EH (cell line): ENCODE data around the gene PRM3.
A peak's percentile ranks its signal among the peaks of the same experiment; 100 is the strongest.
"Not testable (repeated sequence)": the region's sequence is repeated elsewhere in the genome, so short reads cannot be mapped to it uniquely, and the experiment has no call there.

Experiments
- DNase-seq: peaks from one replicate; pipeline ENCODE4 v3.0.0-alpha.2; 2015; ENCODE audit warnings: low read depth

Gene PRM3

DNA sequence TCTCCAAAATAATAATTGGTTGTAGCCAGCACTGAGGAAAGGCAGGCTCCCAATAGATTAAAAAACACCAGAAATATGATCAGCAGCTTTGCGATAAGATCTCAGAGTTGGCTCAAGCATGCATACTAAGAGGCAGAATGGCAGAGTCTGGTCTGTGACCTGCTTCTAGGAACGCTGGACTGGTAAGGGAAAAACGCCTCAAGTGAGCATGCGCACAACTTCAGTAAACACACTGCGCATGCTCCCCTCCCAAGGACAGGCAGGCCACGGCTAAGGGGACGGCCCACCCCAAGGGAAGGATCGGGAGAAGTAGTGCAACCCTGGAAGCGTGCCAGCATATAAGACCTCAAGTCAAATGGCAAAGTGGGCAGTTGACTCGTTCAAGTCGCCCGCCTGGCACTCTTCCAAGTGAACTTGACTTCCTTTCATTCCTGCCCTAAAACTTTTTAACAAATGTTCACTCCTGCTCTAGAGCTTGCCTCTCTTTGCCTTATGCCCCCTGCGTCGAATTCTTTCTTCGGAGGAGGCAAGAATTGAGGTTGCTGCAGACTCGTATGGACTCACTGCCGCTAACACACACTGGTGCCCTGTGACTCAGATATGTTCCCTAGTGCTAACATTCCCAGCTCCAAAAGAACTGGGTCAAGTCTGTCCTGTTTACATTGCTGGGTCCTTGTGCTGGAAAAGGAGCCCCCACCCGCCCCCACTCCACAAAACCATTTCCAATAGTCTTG, 30.1 kb upstream of the PRM3 start:
- DNase-seq, result no peak

DNA sequence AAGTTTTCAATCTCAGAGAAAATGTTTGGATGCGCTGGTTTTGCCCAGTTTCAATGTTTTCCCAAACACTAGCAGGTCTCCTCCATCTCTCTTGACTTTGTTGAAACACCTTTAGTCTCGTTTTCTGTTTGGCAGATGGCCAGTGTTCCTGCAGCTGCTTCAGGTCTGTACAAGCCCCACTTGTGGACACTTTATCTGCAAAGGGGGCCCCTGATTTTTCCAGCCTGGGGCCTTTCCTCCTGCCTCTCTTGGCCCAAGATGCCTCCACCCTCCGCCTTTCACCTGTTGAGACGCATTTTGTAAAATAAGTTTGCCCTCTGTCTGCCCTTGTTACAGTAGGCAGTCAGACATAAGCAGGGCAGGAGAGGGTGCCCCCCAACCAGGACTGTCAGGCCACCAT, 29.5 kb upstream of the PRM3 start:
- DNase-seq, result no peak

DNA sequence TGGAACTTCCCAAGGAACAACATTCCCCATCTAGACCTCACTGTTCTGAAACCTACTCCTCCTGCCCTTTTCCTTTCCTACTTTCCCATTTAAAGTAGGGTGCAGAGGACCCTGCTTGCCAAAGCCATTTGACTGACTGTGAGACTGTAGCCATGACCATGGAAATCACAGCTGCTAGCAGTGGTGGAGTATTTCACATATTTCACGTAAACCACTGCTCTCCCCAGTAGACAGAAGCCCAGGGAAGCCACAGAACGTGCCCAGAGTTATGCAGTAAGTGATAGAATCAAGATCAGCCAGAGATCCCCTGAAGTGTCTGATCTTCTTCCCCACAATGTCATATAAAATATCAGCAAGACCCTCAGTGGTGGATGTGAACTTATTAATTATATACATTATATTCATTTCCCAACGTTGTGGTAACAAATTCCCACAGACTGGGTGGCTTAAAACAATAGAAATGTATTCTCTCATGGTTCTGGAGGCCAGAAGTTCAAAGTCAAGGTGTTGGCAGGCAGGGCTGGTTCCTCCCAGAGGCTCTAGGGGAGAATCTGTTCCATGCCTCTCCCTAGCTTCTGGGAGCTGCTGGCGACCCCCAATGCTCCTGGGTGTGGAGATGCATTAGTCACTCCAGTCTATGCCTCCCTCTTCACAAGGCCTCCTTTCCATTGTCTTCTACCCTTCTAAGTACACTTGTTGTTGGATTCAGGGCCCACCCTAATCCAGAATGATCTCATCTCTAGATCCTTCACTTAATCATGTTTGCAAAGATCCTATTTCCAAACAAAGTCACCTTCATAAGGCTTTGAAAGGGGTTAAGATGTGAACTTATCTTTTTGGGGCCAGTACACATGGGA, 28.4 kb upstream of the PRM3 start:
- no peak for DNase-seq

DNA sequence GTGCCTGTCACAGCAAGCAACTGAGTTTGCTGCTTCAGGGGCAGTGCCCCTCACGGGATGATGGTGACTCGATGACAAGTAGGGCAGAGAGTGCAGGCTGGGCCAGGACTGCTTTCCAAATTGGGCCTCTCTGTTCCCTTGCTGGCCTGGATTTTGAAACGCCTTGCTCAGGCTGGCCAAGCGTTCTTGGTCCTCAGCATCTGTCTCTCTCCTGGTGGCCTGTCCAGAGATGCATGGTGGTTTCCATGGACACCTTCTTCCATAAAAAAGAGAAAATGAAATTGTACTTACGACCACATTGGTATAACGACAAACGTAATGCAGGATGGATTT, 27.1 kb upstream of the PRM3 start:
- no peak for DNase-seq

DNA sequence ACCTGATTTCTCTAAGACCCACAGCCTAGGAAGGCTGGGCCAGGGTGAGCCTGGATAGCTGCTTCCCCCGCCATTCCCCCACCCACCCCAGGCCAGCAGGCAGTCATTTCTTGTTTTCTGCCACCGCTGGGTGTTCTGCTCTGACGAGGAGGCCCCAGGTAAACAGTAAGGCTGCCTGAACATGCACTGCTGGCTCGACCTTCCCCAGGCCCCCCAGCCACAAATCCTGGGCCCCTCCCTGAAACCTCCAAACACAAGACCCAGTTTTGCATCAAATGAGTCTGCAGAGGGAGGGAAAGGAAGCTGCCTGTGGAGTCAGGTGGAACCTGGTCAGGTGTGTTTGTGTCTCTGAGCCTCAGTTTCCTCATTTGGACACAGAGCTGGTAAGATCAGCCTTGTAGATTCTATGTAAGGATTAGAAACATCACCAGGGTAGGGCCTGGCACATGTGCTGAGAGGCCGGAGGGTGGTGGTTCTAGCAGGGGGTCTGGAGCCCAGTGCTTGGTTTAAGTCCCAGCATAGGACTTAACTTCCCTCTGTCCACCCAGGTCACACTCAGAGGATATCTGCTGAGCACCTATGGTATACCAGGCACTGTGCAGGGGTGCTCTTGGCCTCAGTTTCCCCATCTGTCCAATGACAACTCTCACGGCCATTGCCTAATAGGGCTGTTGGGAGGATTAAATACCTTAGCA, 26.6 kb upstream of the PRM3 start:
- no peak for DNase-seq

DNA sequence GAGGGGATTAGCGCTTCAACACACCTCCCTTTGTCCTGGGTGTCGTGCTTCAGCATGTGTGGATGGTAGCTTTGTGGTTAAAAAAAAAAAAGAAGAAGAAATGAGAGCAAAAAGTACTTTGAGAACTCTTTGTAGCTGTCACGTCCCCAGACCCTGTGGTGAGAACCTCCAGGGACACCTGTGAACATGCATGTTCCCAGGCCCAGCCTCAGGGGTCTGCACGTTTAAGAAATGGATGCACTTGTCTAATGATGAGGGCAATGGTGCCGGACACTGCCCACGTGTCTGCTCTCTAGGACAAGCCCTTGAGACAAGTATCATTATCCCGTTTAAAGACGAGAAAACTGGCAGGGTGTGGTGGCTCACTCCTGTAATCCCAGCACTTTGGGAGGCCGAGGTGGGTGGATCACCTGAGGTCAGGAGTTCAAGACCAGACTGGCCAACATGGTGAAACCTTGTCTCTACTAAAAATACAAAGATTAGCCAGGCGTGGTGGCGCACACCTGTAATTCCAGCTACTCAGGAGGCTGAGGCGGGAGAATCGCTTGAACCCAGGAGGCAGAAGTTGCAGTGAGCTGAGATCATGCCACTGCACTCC, 25.6 kb upstream of the PRM3 start:
- DNase-seq, result not testable (repeated sequence)

DNA sequence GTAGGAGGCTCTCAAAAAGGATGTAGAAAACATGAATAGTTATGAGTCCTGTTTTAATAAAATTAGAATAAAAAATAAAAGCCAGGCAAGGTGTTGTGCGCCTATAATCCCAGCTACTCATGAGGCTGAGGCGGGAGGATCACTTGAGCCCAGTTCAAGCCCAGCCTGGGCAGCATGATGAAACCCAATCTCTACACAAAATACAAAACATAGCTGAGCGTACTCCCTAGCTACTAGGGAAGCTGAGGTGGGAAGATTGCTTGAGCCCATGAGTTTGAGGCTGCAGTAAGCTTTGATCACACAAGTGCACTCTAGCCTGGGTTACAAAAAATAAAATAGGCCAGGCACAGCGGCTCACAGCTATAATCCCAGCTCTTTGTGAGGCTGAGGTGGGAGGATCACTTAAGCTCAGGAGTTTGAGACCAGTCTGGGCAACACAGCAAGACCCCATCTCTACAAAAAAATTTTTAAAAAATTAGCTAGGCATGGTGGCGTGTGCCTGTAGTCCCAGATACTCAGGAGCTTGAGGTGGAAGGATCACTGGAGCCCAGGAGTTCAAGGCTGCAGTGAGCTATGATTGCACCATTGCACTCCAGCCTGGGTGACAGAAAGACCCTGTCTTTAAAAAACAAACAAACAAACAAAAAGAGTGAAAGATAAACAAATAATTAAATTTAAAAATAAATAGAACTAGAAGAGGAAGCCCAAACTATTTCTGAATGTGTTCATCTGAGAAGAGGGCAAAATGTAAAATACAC, 24.9 kb upstream of the PRM3 start:
- DNase-seq, result no peak

DNA sequence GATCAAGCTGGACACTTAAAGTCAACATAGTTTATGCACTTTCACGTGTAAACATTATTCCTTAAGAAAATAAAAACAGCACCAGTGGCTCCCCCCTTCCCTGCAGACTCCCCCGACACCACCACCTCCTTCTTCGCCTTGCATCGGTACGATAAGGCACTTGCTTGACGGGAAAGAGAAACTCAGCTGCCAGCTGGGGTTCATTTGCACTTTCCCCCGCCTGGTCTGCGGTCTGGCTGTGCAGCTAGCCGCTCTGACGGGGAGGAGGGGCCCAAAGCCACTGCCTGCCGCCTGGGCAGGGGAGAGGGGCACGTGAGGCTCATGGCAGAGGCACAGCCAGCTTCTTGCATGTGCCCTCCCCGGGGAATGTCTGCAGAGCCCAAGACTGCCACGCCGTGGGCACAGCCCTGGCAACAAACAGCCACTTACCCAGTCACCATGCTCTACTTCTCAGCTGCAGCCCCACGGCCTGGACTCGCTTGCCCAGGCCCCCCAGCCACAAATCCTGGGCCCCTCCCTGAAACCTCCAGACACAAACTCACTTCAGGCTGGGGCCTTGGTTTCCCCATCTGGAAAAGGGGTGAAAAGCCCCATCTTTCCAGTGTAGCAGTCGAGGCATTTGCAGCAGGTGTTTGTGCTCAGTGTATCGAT, 24.2 kb upstream of the PRM3 start:
- DNase-seq, result peak; percentile 63

DNA sequence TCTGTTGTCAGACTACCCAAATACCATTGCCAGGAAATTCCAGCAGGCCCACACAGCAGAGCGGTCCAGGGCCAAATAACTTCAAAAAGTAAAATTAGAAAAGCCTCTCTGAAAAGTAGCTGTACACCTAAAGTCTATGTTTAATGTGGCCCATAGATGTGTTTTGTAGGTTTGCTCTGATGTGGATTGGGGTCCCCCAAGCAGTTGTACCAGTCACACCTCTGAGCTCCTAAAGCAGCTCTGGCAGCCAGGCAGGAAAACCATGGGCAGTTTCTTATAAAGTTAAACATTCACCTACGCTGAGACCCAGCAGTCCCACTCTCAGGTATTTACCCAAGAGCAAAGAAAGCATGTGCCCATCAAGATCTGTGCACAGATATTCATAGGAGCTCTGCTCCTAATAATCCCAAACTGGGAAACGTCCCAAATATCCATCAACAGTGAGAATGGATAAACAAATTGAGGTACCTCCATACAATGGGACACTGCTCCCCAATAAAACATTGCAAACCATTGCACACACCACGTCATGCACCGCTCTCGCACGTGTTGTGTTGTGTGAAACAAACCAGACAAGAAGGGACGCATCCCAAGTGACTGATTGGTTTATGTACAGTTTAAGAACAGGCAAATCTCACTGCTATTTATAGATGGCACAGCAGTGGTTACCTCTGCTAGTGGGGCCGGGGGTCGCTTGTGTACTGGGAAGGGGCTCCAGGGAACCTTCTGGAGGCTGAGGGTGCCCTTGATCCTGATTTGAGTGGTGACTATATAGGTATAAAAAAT, 23.5 kb upstream of the PRM3 start:
- DNase-seq, result no peak

DNA sequence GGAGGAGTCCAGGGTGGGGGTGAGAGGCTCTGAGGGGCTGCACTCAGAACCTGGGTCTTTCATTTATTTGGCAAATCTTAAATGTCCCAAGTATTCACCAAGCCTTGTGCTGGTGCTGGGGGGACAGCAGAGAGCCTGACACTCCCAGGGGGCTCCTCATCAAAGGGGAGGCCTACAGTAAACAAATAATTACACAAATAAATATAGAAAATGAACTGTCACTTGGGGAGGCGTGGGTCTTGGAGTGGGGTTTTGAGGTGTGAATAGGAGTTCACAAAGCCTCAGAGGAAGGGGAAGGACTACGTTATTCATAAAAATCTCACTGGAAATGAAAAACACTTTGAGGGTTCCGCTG, 22.9 kb upstream of the PRM3 start:
- no peak for DNase-seq

DNA sequence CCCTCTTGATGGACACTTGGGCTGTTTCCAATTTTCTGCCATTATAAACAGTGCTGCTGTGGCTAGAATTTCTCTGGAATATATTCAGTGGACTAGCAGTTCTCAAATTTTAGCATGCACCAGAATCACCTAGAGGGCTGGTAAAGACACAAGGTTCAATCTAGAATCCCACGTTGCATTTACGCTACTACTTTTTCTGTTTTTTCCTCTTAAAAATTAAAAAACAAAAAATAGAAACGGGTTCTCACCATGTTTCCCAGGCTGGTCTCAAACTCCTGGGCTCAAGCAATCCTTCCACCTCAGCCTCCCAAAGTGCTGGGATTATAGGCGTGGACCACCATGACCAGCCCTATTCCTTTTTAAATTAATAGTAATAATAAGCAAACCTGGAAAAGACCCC, 22.2 kb upstream of the PRM3 start:
- no peak for DNase-seq

DNA sequence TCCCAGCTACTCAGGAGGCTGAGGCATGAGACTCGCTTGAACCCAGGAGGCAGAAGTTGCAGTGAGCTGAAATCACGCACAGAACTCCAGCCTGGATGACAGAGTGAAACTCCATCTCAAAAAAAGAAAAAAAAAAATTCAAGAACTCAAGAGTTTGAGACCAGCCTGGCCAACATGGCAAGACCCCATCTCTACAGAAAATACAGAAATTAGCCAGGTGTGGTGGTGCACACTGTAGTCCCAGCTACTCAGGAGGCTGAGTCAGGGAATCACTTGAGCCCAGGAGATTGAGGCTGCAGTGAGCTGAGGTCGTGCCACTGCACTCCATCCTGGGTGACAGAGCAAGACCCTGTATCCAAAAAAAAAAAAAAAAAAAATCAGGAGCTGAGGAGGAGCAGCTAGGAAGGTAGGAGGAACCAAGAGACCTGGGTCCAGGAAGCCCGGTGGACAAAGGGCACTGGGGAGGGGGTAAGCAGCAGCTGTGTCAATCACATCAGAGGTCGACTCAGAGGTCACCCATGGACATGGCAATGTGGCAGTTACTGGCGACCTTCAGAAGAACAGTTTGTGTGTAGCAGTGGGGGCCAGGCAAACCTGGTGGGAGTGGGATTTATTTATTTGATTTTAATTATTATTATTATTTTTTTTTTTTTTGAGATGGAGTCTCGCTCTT, 18.8 kb upstream of the PRM3 start:
- no peak for DNase-seq

DNA sequence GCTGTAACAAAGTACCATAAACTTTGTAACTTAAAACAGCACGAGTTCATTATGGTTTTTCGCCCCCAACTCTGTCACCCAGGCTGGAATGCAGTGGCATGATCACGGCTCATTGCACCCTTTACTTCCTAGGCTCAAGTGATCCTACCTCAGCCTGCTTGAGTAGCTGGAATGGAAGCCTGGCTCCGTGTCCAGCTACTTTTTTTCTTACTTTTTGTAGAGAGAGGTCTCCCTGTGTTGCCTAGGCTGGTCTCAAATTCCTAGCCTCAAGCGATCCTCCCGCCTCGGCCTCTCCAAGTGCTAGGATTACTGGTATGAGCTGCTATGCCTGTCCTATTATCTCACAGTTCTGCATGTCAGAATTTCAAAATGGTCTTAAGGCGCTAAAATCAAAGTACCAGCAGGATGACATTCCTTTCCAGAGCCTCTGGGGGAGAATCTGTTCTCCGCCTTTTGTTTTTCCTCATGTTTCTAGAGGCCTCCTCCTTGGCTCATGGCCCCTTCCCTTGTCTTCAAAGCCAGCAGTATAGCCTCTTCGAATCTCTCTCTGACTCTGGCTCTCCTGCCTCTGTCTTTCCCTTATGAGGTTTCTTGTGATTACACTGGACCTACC, 17.8 kb upstream of the PRM3 start:
- DNase-seq, result no peak

DNA sequence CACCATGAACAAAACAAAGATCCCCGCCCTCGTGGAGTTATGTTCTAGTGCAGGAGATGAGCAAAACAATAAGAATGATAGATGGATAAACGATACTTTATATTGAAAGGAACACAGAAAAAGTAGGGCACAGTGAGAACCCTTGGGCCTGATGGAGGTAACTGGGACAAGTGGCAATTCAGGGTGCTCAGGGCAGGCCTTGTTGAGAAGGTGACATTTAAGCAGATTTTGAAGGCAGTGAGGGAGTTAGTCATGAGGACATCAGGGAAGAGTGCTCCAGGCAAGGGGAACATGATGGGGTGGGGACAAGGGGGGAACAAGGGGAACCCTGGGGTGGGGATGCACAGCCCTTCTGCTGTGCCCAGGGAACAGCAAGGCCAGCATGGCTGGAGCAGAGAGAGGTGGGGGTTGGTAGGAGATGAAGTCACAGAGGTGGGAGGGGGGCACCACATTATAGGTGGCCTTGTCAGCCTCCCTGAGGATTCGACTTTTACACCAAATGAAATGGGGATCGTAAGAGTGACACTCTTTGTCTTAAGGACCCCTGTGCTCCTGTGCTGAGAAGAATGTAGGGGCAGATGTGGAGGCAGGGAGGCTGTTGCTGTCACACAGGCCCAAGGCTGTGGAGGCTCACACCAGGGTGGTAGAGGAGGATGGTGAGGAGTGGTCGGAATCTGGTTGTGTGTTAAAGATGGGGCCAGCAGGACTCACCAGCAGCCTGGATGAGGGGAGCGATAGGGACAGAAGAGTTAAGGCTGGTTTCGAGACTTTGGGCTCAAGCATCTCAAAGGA, 16.9 kb upstream of the PRM3 start:
- no peak for DNase-seq

DNA sequence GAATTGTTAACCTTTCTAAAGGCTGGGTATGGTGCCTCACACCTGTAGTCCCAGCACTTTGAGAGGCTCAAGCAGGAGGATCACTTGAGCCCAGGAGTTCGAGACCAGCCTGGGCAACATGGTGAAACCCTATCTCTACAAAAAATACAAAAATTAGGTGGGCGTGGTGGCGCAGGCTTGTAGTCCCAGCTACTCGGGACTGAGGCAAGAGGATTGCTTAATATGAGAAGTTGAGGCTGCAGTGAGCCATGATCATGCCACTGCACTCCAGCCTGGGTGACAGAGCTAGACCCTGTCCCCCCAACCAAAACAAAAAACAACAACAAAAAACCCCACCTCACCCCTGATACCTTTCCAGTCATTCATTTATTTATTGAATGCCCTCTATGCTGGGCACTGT, 16.3 kb upstream of the PRM3 start:
- DNase-seq, result not testable (repeated sequence)

DNA sequence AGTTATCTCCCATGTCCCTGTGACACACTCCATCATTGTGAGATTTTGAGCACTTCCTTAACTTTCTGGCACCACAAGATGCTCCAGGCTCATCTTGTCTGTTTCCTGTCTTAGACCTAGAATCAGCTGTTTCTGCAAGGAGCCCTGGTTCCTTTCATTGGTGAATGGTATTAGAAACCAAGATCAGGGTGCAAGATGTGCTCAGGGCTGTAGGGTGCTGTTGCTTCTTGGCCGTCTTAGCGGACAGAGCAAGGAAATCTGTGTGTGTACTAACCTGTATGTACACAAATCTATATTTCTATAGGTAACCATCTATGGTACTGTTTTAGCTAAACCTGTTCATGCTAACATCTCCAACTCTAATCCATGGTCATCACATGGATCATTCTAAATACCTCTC, 15.8 kb upstream of the PRM3 start:
- DNase-seq, result no peak

DNA sequence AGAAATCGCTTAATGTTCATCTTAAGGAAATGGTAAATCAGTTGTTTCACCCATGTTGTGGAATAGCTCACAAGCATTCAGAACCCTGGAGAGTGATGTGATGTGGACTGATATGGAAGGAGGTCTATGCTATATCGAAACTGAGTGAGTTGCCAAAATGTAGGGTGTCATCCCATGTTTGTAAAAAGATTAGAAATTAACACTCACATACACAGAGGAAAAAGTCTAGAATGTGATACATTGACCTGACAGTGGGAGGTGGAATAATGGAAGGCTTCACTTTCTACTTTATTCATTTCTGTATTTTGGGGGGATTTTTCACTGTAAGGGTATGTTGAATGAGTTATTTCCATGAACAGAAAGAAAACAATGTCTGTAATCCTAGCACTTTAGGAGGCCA, 12.4 kb upstream of the PRM3 start:
- DNase-seq, result no peak

DNA sequence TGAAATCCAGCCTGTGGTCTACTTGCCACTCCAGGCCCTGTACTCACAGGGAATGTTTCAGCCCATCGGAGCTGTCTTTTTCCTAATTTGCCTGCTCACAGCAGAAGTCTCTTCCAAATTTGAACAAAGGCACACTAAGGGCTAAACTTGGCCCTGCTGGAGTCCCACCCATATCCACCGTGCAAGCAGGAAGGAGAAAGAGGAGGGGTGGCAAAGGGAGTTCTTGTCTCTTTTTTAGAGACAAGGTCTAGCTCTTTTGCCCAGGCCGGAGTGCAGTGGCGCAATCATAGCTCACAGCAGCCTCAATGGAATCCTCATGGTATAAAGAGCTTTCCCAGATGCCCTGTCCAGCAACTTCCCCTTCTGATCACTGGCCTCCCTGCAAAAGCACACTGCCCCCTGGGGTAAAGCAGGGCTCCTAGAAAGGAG, 10.4 kb upstream of the PRM3 start:
- peak; percentile 40 for DNase-seq
